HG03060 (cell line): Measurements from ENCODE around the gene LPP.

ENCODE experiments used
- ATAC-seq: cut with Tn5 transposase; IDR thresholded peaks from one replicate; pipeline ENCODE4 v1.9.1; 2021; ENCODE audit warnings: low read depth, moderate number of reproducible peaks; ENCODE audit not compliant: unreplicated experiment

Gene LPP

GRCh38 chr3:188343894-188344293 lies 189.9 kb downstream of the LPP start:
- ATAC-seq, result no peak

GRCh38 chr3:188345223-188345622 lies 191.3 kb downstream of the LPP start:
- no peak for ATAC-seq

- ATAC-seq, result no peak
Observed at GRCh38 chr3:188348435-188349244, 194.7 kb downstream of the LPP start.

- no peak for ATAC-seq
Observed at GRCh38 chr3:188349351-188349901, 195.5 kb downstream of the LPP start.

- no peak for ATAC-seq
Observed at GRCh38 chr3:188349933-188350332, 196.0 kb downstream of the LPP start.

- no peak for ATAC-seq
Observed at GRCh38 chr3:188350961-188351360, 197.0 kb downstream of the LPP start.

GRCh38 chr3:188351648-188352047 lies 197.7 kb downstream of the LPP start:
- no peak for ATAC-seq

GRCh38 chr3:188352196-188352927 lies 198.4 kb downstream of the LPP start:
- no peak for ATAC-seq

- no peak for ATAC-seq
Observed at GRCh38 chr3:188353426-188353825, 199.5 kb downstream of the LPP start.

- no peak for ATAC-seq
Observed at GRCh38 chr3:188358787-188359493, 205.0 kb downstream of the LPP start.

- no peak for ATAC-seq
Observed at GRCh38 chr3:188360364-188360881, 206.5 kb downstream of the LPP start.

GRCh38 chr3:188361888-188362287 lies 207.9 kb downstream of the LPP start:
- ATAC-seq, result no peak

GRCh38 chr3:188362405-188362831 lies 208.5 kb downstream of the LPP start:
- no peak for ATAC-seq

- ATAC-seq, result no peak
Observed at GRCh38 chr3:188365184-188365583, 211.2 kb downstream of the LPP start.

GRCh38 chr3:188365988-188366698 lies 212.2 kb downstream of the LPP start:
- no peak for ATAC-seq

- ATAC-seq, result no peak
Observed at GRCh38 chr3:188367678-188368077, 213.7 kb downstream of the LPP start.

- ATAC-seq, result no peak
Observed at GRCh38 chr3:188369526-188369925, 215.6 kb downstream of the LPP start.

GRCh38 chr3:188370081-188370830 lies 216.3 kb downstream of the LPP start:
- ATAC-seq, result no peak

GRCh38 chr3:188378786-188379185 lies 224.8 kb downstream of the LPP start:
- no peak for ATAC-seq
